Neural cell (in vitro differentiated cells): ENCODE measurements around the gene MAGI2. TPM values are rescaled to one million over a fixed set of nuclear protein-coding genes. Genes with fewer than 3 reads are reported as not detected.

Experiments
- H2AFZ ChIP-seq: fragments of 200-600, 300-800 bp; sonication (generic), shearing (Covaris generic); 2 replicates; pipeline ENCODE4 v1.6.0; 2014; ENCODE audit warnings: low read depth, mild to moderate bottlenecking, antibody characterized with exemption, low read length, moderate library complexity
- H3F3A ChIP-seq: fragments of 200-600 bp; shearing (Covaris generic); 2 replicates; pipeline ENCODE4 v1.6.1; 2016; ENCODE audit warnings: mild to moderate bottlenecking, moderate library complexity, mixed read lengths, antibody characterized with exemption, low read length; ENCODE audit not compliant: insufficient read depth, poor library complexity, severe bottlenecking
- H3K27ac ChIP-seq: fragments of 200-600, 300-800 bp; sonication (generic), shearing (Covaris generic); 2 replicates; pipeline ENCODE4 v1.5.1; 2014; ENCODE audit warnings: mild to moderate bottlenecking, low read length, moderate library complexity
- H3K27me3 ChIP-seq: fragments of 300-800, 200-600 bp; sonication (generic), shearing (Covaris generic); 2 replicates; pipeline ENCODE4 v1.6.0; 2014; ENCODE audit warnings: mild to moderate bottlenecking, low read depth, low read length, moderate library complexity; ENCODE audit not compliant: insufficient read depth
- H3K36me3 ChIP-seq: fragments of 300-800, 200-600 bp; sonication (generic), shearing (Covaris generic); 2 replicates; pipeline ENCODE4 v1.5.1; 2014; ENCODE audit warnings: mild to moderate bottlenecking, antibody characterized with exemption, low read length, moderate library complexity; ENCODE audit not compliant: insufficient read depth
- H3K4me2 ChIP-seq: fragments of 300-800, 200-600 bp; sonication (generic), shearing (Covaris generic); 2 replicates; pipeline ENCODE4 v1.6.0; 2014; ENCODE audit warnings: mild to moderate bottlenecking, low read length
- H3K4me3 ChIP-seq: fragments of 300-800, 200-600 bp; sonication (generic), shearing (Covaris generic); 2 replicates; pipeline ENCODE4 v1.5.1; 2014; ENCODE audit warnings: mild to moderate bottlenecking, low read length, moderate library complexity
- H3K79me2 ChIP-seq: fragments of 200-600 bp; shearing (Covaris generic); replicated peaks from 2 replicates; pipeline ENCODE4 v1.6.0; 2014; ENCODE audit warnings: mild to moderate bottlenecking, low read length, moderate library complexity; ENCODE audit not compliant: insufficient read depth
- H3K9ac ChIP-seq: fragments of 300-800, 200-600 bp; sonication (generic), shearing (Covaris generic); 2 replicates; pipeline ENCODE4 v1.6.1; 2016; ENCODE audit warnings: mild to moderate bottlenecking, low read length, mixed read lengths
- H3K9me2 ChIP-seq: fragments of 200-600 bp; shearing (Covaris generic); 2 replicates; pipeline ENCODE4 v1.6.1; 2016; ENCODE audit warnings: mild to moderate bottlenecking, low read length, mixed read lengths; ENCODE audit not compliant: insufficient read depth
- H3K9me3 ChIP-seq: fragments of 200-600, 300-800 bp; sonication (generic), shearing (Covaris generic); 2 replicates; pipeline ENCODE4 v1.6.1; 2016; ENCODE audit warnings: mild to moderate bottlenecking, mixed run types, low read length, moderate library complexity, mixed read lengths
- H4K20me1 ChIP-seq: fragments of 200-600 bp; shearing (Covaris generic); 2 replicates; pipeline ENCODE4 v1.6.1; 2016; ENCODE audit warnings: mild to moderate bottlenecking, mixed run types; ENCODE audit not compliant: insufficient read depth
- CTCF ChIP-seq: fragments of 450-650 bp; IDR thresholded peaks from 2 replicates; pipeline ENCODE4 v1.5.1; 2014; ENCODE audit warnings: antibody characterized with exemption, mild to moderate bottlenecking, moderate library complexity; ENCODE audit not compliant: poor library complexity, severe bottlenecking
- EP300 ChIP-seq: fragments of 450-650 bp; conservative IDR thresholded peaks from 2 replicates; pipeline ENCODE4 v1.6.1; 2014; ENCODE audit warnings: antibody characterized with exemption, mild to moderate bottlenecking, moderate library complexity; ENCODE audit not compliant: poor library complexity, severe bottlenecking
- EZH2 ChIP-seq: fragments of 200-600, 300-800 bp; shearing (Covaris generic), sonication (generic); IDR thresholded peaks from 2 replicates; pipeline ENCODE4 v1.6.1; 2014; ENCODE audit warnings: antibody characterized with exemption, low read length, borderline replicate concordance, mild to moderate bottlenecking; ENCODE audit not compliant: insufficient read depth, poor library complexity, severe bottlenecking
- MXI1 ChIP-seq: fragments of 450-650 bp; conservative IDR thresholded peaks from 2 replicates; pipeline ENCODE4 v1.6.1; 2014; ENCODE audit warnings: antibody characterized with exemption, mild to moderate bottlenecking; ENCODE audit not compliant: poor library complexity, severe bottlenecking
- POLR2AphosphoS5 ChIP-seq: IDR thresholded peaks from 2 replicates; pipeline ENCODE4 v1.6.1; 2012
- RAD21 ChIP-seq: fragments of 450-650 bp; conservative IDR thresholded peaks from 2 replicates; pipeline ENCODE4 v1.6.1; 2014; ENCODE audit warnings: antibody characterized with exemption, mild to moderate bottlenecking, moderate library complexity
- REST ChIP-seq: IDR thresholded peaks from 2 replicates; pipeline ENCODE4 v1.6.1; 2012; ENCODE audit warnings: borderline replicate concordance
- SMC3 ChIP-seq: fragments of 450-650 bp; conservative IDR thresholded peaks from 2 replicates; pipeline ENCODE4 v1.6.1; 2014; ENCODE audit warnings: antibody characterized with exemption, mild to moderate bottlenecking, moderate library complexity; ENCODE audit not compliant: poor library complexity
- TAF1 ChIP-seq: IDR thresholded peaks from 2 replicates; pipeline ENCODE4 v1.6.1; 2012; ENCODE audit warnings: low read depth
- polyA plus RNA-seq: library from polyadenylated mRNA; depleted of rRNA; stranded (reverse); fragments of >200 nt; gene quantifications from 2 replicates; pipeline ENCODE4 v1.2.3, GENCODE V29; 2014

The MAGI2 gene
- polyA plus RNA-seq, 1 donor from 2014 or later: 19.3 TPM

GRCh38 chr7:78020136-78020873, 1433.2 kb downstream of the MAGI2 start:
- Histone ChIP-seq H3K9me2 (no peaks in the 10 kb centered on the region), H3K27ac (no peak overlapping the region), H3K4me3 (no peak overlapping the region), H3K36me3 (no peaks in the 10 kb centered on the region), H3K9me3 (no peaks in the 10 kb centered on the region), H4K20me1 (no peaks in the 10 kb centered on the region), H3K79me2 (no peaks in the 10 kb centered on the region), H2AFZ (no peak overlapping the region), H3K4me2 (no peak overlapping the region), H3K9ac (no peak overlapping the region), H3K27me3 (peaks cover 7% of the 10 kb centered on the region), H3F3A (no peaks in the 10 kb centered on the region)
- TF ChIP-seq EP300 (no peak), SMC3 (peak; percentile 72), EZH2 (no peak), TAF1 (no peak), CTCF (peak; percentile 72), REST (no peak), MXI1 (no peak), RAD21 (peak; percentile 75), POLR2AphosphoS5 (no peak)

- no peaks in the 10 kb centered on the region for H3K79me2 ChIP-seq
- H3K36me3 ChIP-seq: no peaks in the 10 kb centered on the region
- no peak overlapping the region for H3K9ac ChIP-seq
- H3K4me3 ChIP-seq: no peak overlapping the region
- H3F3A ChIP-seq: no peaks in the 10 kb centered on the region
- H3K4me2 ChIP-seq: no peak overlapping the region
- no peak overlapping the region for H3K27ac ChIP-seq
- peaks cover 7% of the 10 kb centered on the region for H3K27me3 ChIP-seq
- H3K9me2 ChIP-seq: no peaks in the 10 kb centered on the region
- H4K20me1 ChIP-seq: no peaks in the 10 kb centered on the region
- no peaks in the 10 kb centered on the region for H3K9me3 ChIP-seq
- TF ChIP-seq EZH2 (no peak), TAF1 (no peak), POLR2AphosphoS5 (no peak), REST (no peak), SMC3 (no peak)
- H2AFZ ChIP-seq: no peak overlapping the region
Measured at GRCh38 chr7:78019447-78020135, 1433.9 kb downstream of the MAGI2 start.
